Fibroblast of lung (primary cell): ENCODE results near the gene SNRNP200. TPM values are rescaled to one million over a fixed set of nuclear protein-coding genes. Genes with fewer than 3 reads are reported as not detected.

Experiments used
- DNase-seq, 2 donors: peaks; one replicate each; pipeline versions ENCODE4 v3.0.0 to v3.0.0-alpha.2; 2010; ENCODE audit warnings: low read depth in 2 of 2
- H2AFZ ChIP-seq: 2 replicates; pipeline ENCODE4 v1.5.1; 2012; ENCODE audit warnings: low read length, control low read depth, inconsistent platforms
- H3K27ac ChIP-seq: 2 replicates; pipeline ENCODE4 v1.5.1; 2011; ENCODE audit warnings: low read length, control low read depth; ENCODE audit not compliant: insufficient read depth
- H3K27me3 ChIP-seq: 2 replicates; pipeline ENCODE4 v1.5.1; 2011; ENCODE audit warnings: mild to moderate bottlenecking, low read length; ENCODE audit not compliant: control insufficient read depth, insufficient read depth
- H3K36me3 ChIP-seq: 2 replicates; pipeline ENCODE4 v1.5.1; 2011; ENCODE audit warnings: low read length; ENCODE audit not compliant: control insufficient read depth, insufficient read depth
- H3K4me1 ChIP-seq: 2 replicates; pipeline ENCODE4 v1.5.1; 2011; ENCODE audit warnings: low read length; ENCODE audit not compliant: control insufficient read depth, insufficient read depth; ENCODE audit errors: extremely low read depth
- H3K4me2 ChIP-seq: 2 replicates; pipeline ENCODE4 v1.5.1; 2011; ENCODE audit warnings: low read length, control low read depth; ENCODE audit not compliant: insufficient read depth; ENCODE audit errors: extremely low read depth
- H3K4me3 ChIP-seq, 4 experiments: fragments of 200-600 bp in 1 of 4; sonication (generic) in 1 of 4; replicated peaks in 1 of 4; 2 replicates each; pipeline ENCODE4 v1.5.1; 2011 to 2016; ENCODE audit warnings: low read length in 4 of 4, low read depth in 3 of 4, mild to moderate bottlenecking in 3 of 4, control low read depth in 2 of 4, inconsistent platforms in 1 of 4, mixed read lengths in 1 of 4; ENCODE audit not compliant: insufficient read depth in 1 of 4; ENCODE audit errors: control extremely low read depth in 1 of 4
- H3K79me2 ChIP-seq: 2 replicates; pipeline ENCODE4 v1.5.1; 2012; ENCODE audit warnings: mild to moderate bottlenecking, low read length, inconsistent platforms; ENCODE audit not compliant: control insufficient read depth, insufficient read depth
- H3K9ac ChIP-seq: 2 replicates; pipeline ENCODE4 v1.5.1; 2011; ENCODE audit warnings: mild to moderate bottlenecking, low read length, control low read depth; ENCODE audit not compliant: insufficient read depth
- H3K9me3 ChIP-seq: 2 replicates; pipeline ENCODE4 v1.5.1; 2012; ENCODE audit warnings: low read depth, low read length; ENCODE audit not compliant: control insufficient read depth, insufficient read depth
- H4K20me1 ChIP-seq: 2 replicates; pipeline ENCODE4 v1.5.1; 2011; ENCODE audit warnings: low read length; ENCODE audit not compliant: control insufficient read depth, insufficient read depth; ENCODE audit errors: extremely low read depth
- EZH2 ChIP-seq: IDR thresholded peaks from 2 replicates; pipeline ENCODE4 v1.5.1; 2012; ENCODE audit warnings: low read length, control low read depth, mild to moderate bottlenecking; ENCODE audit errors: missing control alignments
- polyA plus RNA-seq, 2 donors: library from polyadenylated mRNA; depleted of rRNA in 1 of 2; stranded (reverse) in 1 of 2; unstranded in 1 of 2; fragments of >200 nt; gene quantifications; 2 replicates each; pipeline ENCODE4 v1.2.1, GENCODE V29; 2011 to 2012; ENCODE audit warnings: missing spikeins in 1 of 2
- total RNA-seq: library from RNA; depleted of rRNA; stranded (reverse); fragments of >200 nt; gene quantifications from 2 replicates; pipeline ENCODE4 v1.2.1, GENCODE V29; 2014
- TF ChIP-seq, protein P1 (sequence below), 2 donors: IDR thresholded peaks in 1 of 2; conservative IDR thresholded peaks in 1 of 2; 1 replicate in 1 of 2; 2 replicates in 1 of 2; pipeline ENCODE4 v1.5.1; 2011 to 2012; ENCODE audit warnings: low read length in 2 of 2, control low read depth in 1 of 2, inconsistent platforms in 1 of 2, low read depth in 1 of 2, mild to moderate bottlenecking in 1 of 2

SNRNP200 gene
- total and polyA plus RNA-seq, 2 donors (not counting 1 experiment from before 2014, with no cell fraction given): 49.4 to 65.0 TPM

DNA sequence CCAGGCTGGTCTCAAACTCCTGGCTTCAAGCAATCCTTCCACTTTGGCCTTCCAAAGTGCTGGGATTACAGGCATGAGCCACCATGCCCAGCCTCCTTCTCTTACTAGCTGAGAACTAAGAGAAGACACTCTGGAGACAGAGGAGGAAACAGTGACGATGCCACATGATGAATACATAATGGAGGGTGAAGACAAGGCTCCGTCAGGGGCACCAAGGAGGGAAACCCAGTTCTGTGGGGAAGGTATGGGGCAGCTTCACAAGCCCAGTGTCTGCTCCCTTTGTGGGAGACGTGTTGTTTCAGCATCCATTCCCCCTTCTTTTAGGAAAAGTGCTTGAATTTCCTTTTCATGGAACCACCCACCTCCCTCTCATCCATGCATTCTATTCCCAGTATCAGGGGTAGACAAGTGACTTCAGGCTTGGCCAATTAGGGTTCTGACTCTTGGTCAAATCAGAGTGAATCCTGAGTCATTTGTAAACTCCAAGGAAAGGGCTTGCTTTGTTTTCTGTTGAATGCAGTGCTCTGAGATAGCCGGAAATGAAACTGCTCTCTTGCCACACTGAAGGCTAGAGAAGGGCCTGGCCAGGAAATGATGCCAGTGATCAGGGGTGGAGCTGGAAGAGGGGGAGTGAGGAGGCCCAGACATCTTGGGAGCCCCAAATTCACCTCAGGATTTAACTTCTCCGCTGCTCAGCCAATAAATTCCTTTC, 63.3 kb downstream of the SNRNP200 start:
- H3K27me3 ChIP-seq: no peaks in the 10 kb centered on the region
- peak overlapping the region; percentile 16 for H3K27ac ChIP-seq
- TF ChIP-seq EZH2: no peak
- TF ChIP-seq, protein P1, sequence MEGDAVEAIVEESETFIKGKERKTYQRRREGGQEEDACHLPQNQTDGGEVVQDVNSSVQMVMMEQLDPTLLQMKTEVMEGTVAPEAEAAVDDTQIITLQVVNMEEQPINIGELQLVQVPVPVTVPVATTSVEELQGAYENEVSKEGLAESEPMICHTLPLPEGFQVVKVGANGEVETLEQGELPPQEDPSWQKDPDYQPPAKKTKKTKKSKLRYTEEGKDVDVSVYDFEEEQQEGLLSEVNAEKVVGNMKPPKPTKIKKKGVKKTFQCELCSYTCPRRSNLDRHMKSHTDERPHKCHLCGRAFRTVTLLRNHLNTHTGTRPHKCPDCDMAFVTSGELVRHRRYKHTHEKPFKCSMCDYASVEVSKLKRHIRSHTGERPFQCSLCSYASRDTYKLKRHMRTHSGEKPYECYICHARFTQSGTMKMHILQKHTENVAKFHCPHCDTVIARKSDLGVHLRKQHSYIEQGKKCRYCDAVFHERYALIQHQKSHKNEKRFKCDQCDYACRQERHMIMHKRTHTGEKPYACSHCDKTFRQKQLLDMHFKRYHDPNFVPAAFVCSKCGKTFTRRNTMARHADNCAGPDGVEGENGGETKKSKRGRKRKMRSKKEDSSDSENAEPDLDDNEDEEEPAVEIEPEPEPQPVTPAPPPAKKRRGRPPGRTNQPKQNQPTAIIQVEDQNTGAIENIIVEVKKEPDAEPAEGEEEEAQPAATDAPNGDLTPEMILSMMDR (conservative IDR thresholded peaks at IDR 0.05 in 1 of 2, IDR thresholded peaks at IDR 0.05 in 1 of 2; ENCODE audit: low read depth in 1 of 2, low read length in 2 of 2): no peak
- H3K9ac ChIP-seq: no peak overlapping the region
- peaks cover under 1% of the 10 kb centered on the region for H3K36me3 ChIP-seq
- peaks cover 2% of the 10 kb centered on the region for H3K4me1 ChIP-seq
- H3K4me3 ChIP-seq: no peak overlapping the region
- peak overlapping the region; percentile 4 for H2AFZ ChIP-seq
- H4K20me1 ChIP-seq: no peaks in the 10 kb centered on the region
- H3K9me3 ChIP-seq: no peaks in the 10 kb centered on the region
- peak overlapping the region; percentile 3 for H3K4me2 ChIP-seq
- no peaks in the 10 kb centered on the region for H3K79me2 ChIP-seq
- DNase-seq: peak; percentile 24 to 80

DNA sequence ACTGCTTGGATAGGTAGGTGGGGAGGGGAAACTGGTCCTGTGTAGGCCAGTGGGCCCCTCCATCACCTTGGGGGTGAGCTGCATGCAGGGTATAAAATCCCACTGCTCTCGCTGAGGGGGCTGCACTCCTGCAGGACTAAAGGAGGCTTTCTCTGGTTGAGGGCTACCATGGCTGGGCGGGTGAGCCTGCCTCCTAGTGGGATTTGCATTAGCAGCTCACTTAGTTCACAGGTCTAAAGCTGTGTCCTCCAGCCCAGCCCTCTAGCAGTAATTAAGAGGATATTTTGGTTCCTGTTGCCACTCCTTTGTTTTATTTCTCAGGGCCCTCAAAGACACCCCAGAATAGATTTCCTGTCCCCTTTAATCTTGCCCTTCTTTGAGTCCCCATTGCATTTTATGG, 64.1 kb downstream of the SNRNP200 start:
- H3K27me3 ChIP-seq: no peaks in the 10 kb centered on the region
- DNase-seq: no peak
- H3K9ac ChIP-seq: no peak overlapping the region
- H3K4me2 ChIP-seq: no peak overlapping the region
- no peaks in the 10 kb centered on the region for H3K79me2 ChIP-seq
- no peak overlapping the region for H3K27ac ChIP-seq
- no peak overlapping the region for H2AFZ ChIP-seq
- H3K36me3 ChIP-seq: no peaks in the 10 kb centered on the region
- H3K9me3 ChIP-seq: no peaks in the 10 kb centered on the region
- TF ChIP-seq, protein P1 (conservative IDR thresholded peaks at IDR 0.05 in 1 of 2, IDR thresholded peaks at IDR 0.05 in 1 of 2; ENCODE audit: low read depth in 1 of 2, low read length in 2 of 2): no peak
- no peak for TF ChIP-seq EZH2
- no peaks in the 10 kb centered on the region for H4K20me1 ChIP-seq
- peaks cover 2% of the 10 kb centered on the region for H3K4me1 ChIP-seq
- no peak overlapping the region for H3K4me3 ChIP-seq

DNA sequence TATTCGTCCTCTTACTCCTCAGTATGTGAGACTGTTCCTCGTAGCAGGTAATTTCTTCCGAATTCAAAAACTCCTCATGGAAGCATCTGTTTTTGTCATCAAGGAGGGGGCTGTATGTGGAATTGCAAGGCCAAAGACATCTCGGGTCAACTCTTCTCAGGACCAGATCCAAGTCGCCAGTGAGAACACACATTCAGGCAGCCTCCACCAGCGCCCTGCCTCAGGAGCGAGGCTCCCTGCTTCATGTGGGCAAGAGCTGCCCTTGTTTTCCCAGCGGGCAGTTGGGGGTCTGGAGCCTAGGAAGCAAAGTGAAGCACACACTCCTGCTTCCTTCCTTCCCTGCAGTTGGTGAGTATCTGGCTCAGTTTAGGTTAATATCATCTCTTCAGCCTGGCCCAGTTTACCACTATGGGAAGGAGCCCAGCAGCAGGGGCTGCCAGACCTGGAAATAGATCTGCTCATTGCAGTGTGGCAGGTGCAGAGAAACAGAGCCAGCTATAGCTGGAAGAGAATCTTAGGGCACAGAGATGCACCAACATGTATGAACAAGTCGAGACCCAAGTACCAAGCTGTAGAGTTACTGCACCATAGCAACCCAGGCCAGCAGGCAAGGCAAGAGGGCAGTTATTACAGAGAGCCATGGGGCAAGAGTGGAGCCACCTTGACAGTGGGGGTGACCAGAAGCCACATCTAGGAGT, 64.9 kb downstream of the SNRNP200 start:
- no peak for DNase-seq
- Histone ChIP-seq H3K4me3 (no peak overlapping the region), H3K4me2 (no peak overlapping the region), H3K27ac (no peak overlapping the region), H3K79me2 (no peaks in the 10 kb centered on the region), H3K9ac (no peak overlapping the region), H3K27me3 (no peaks in the 10 kb centered on the region), H3K9me3 (no peaks in the 10 kb centered on the region), H2AFZ (no peak overlapping the region), H3K36me3 (no peaks in the 10 kb centered on the region), H4K20me1 (no peaks in the 10 kb centered on the region), H3K4me1 (peaks cover 2% of the 10 kb centered on the region)
- no peak for TF ChIP-seq EZH2
- TF ChIP-seq, protein P1 (conservative IDR thresholded peaks at IDR 0.05 in 1 of 2, IDR thresholded peaks at IDR 0.05 in 1 of 2; ENCODE audit: low read depth in 1 of 2, low read length in 2 of 2): no peak
